HEK293T (cell line): ENCODE measurements around the gene ERVFRD-1.

Experiments used
- CTCF ChIA-PET: fragments of 350-600 bp; formaldehyde crosslinking; extraction: SDS; loops from one replicate; lab custom pipeline; 2021; ENCODE audit warnings: antibody characterized with exemption, inconsistent platforms; lab: Yijun Ruan, JAX
- POLR2A ChIA-PET: fragments of 350-600 bp; formaldehyde crosslinking; extraction: SDS; loops from one replicate; lab custom pipeline; 2020; ENCODE audit warnings: antibody characterized with exemption, inconsistent platforms; lab: Yijun Ruan, JAX
- DNase-seq: peaks from one replicate; pipeline ENCODE4 v3.0.0; 2012; ENCODE audit warnings: mixed read lengths; ENCODE audit errors: extremely low spot score
- ARNT ChIP-seq: fragments of 450-650 bp; IDR thresholded peaks from 2 replicates; pipeline ENCODE4 v1.6.1; 2017; ENCODE audit warnings: mild to moderate bottlenecking
- BHLHE40 ChIP-seq: fragments of 450-650 bp; IDR thresholded peaks from 2 replicates; pipeline ENCODE4 v1.6.1; 2016; ENCODE audit warnings: mild to moderate bottlenecking, moderate library complexity, borderline replicate concordance
- CTBP1 ChIP-seq: fragments of 450-650 bp; IDR thresholded peaks from 2 replicates; pipeline ENCODE4 v1.6.1; 2016; ENCODE audit warnings: borderline replicate concordance
- ELF4 ChIP-seq: fragments of 450-650 bp; IDR thresholded peaks from 2 replicates; pipeline ENCODE4 v1.6.1; 2017; ENCODE audit warnings: antibody characterized with exemption
- FOXA1 ChIP-seq: fragments of 450-650 bp; IDR thresholded peaks from 2 replicates; pipeline ENCODE4 v1.6.1; 2016; ENCODE audit warnings: mild to moderate bottlenecking
- FOXK2 ChIP-seq: fragments of 450-650 bp; IDR thresholded peaks from 2 replicates; pipeline ENCODE4 v1.6.1; 2016; ENCODE audit warnings: mild to moderate bottlenecking
- FOXM1 ChIP-seq: fragments of 450-650 bp; IDR thresholded peaks from 2 replicates; pipeline ENCODE4 v1.6.1; 2017; ENCODE audit warnings: mild to moderate bottlenecking, borderline replicate concordance
- HDGF ChIP-seq: fragments of 450-650 bp; IDR thresholded peaks from 2 replicates; pipeline ENCODE4 v1.6.1; 2017; ENCODE audit warnings: antibody characterized with exemption, borderline replicate concordance
- L3MBTL2 ChIP-seq: fragments of 450-650 bp; conservative IDR thresholded peaks from 2 replicates; pipeline ENCODE4 v1.6.1; 2016; ENCODE audit warnings: mild to moderate bottlenecking
- LEF1 ChIP-seq: fragments of 450-650 bp; IDR thresholded peaks from 2 replicates; pipeline ENCODE4 v1.6.1; 2017; ENCODE audit warnings: mild to moderate bottlenecking, borderline replicate concordance
- NFRKB ChIP-seq: fragments of 450-650 bp; IDR thresholded peaks from 2 replicates; pipeline ENCODE4 v1.6.1; 2016; ENCODE audit warnings: mild to moderate bottlenecking, moderate library complexity
- PKNOX1 ChIP-seq: fragments of 450-650 bp; IDR thresholded peaks from 2 replicates; pipeline ENCODE4 v1.6.1; 2016
- SP1 ChIP-seq: fragments of 450-650 bp; IDR thresholded peaks from 2 replicates; pipeline ENCODE4 v1.6.1; 2017
- SUZ12 ChIP-seq: fragments of 450-650 bp; IDR thresholded peaks from 2 replicates; pipeline ENCODE4 v1.6.1; 2016; ENCODE audit warnings: mild to moderate bottlenecking
- TARDBP ChIP-seq: fragments of 450-650 bp; IDR thresholded peaks from 2 replicates; pipeline ENCODE4 v1.6.1; 2016
- ZNF384 ChIP-seq: fragments of 450-650 bp; IDR thresholded peaks from 2 replicates; pipeline ENCODE4 v1.6.1; 2016

Gene ERVFRD-1

GRCh38 chr6:11062083-11062482 lies 49.4 kb downstream of the ERVFRD-1 start:
- CTCF ChIA-PET, result no interaction called here
- POLR2A ChIA-PET, result no interaction called here
- no peak for DNase-seq
- TF ChIP-seq LEF1 (no peak), SUZ12 (no peak), BHLHE40 (no peak), HDGF (no peak), PKNOX1 (no peak), ZNF384 (no peak), NFRKB (no peak), FOXK2 (no peak), CTBP1 (no peak), TARDBP (no peak), SP1 (no peak), ARNT (no peak), FOXM1 (no peak), FOXA1 (no peak), ELF4 (no peak), L3MBTL2 (no peak)

GRCh38 chr6:11058406-11058805 lies 53.1 kb downstream of the ERVFRD-1 start:
- no peak for TF ChIP-seq HDGF
- no peak for TF ChIP-seq SP1
- TF ChIP-seq PKNOX1, result no peak
- no peak for TF ChIP-seq ELF4
- TF ChIP-seq SUZ12, result no peak
- TF ChIP-seq FOXK2, result no peak
- TF ChIP-seq L3MBTL2, result no peak
- TF ChIP-seq FOXM1, result no peak
- no peak for TF ChIP-seq LEF1
- no peak for TF ChIP-seq BHLHE40
- TF ChIP-seq ZNF384, result no peak
- no peak for TF ChIP-seq TARDBP
- no peak for TF ChIP-seq ARNT
- TF ChIP-seq NFRKB, result no peak
- DNase-seq, result no peak
- ChIA-PET POLR2A (no interaction called here), CTCF (no interaction called here)

- ChIA-PET POLR2A (interaction anchor here (0.8 to 1.3 kb wide), 2 partner anchors 12 to 37 kb away, joined by 3 read pairs; partner anchors contain the start of gene SMIM13), CTCF (interaction anchor here (0.9 to 1.6 kb wide), 2 partner anchors 10 to 12 kb away, joined by 3 read pairs; no protein-coding TSS in a partner anchor)
- no peak for TF ChIP-seq SP1
- no peak for TF ChIP-seq HDGF
- TF ChIP-seq CTBP1, result no peak
- no peak for TF ChIP-seq BHLHE40
- TF ChIP-seq ZNF384, result no peak
- TF ChIP-seq TARDBP, result no peak
- no peak for TF ChIP-seq L3MBTL2
- TF ChIP-seq ARNT, result no peak
- no peak for TF ChIP-seq FOXM1
- no peak for TF ChIP-seq SUZ12
- TF ChIP-seq PKNOX1, result no peak
- TF ChIP-seq LEF1, result no peak
- TF ChIP-seq FOXA1, result no peak
- TF ChIP-seq ELF4, result no peak
- no peak for TF ChIP-seq NFRKB
- no peak for TF ChIP-seq FOXK2
- no peak for DNase-seq
Measured at GRCh38 chr6:11056871-11057270, 54.7 kb downstream of the ERVFRD-1 start.

GRCh38 chr6:11055127-11055627 lies 56.3 kb downstream of the ERVFRD-1 start:
- ChIA-PET CTCF (no interaction called here), POLR2A (no interaction called here)
- TF ChIP-seq FOXA1, result no peak
- 0 out of 2 replicates have a peak, but pooled peaks have one; percentile 36 for TF ChIP-seq PKNOX1
- DNase-seq, result no peak

- ChIA-PET CTCF (no interaction called here), POLR2A (no interaction called here)
- TF ChIP-seq BHLHE40 (no peak), FOXA1 (no peak)
- no peak for DNase-seq
Measured at GRCh38 chr6:11054722-11055121, 56.8 kb downstream of the ERVFRD-1 start.

GRCh38 chr6:11053307-11053706 lies 58.2 kb downstream of the ERVFRD-1 start:
- CTCF ChIA-PET, result interaction anchor here (0.7 kb wide), 1 partner anchor 14 kb away, joined by 3 read pairs; no protein-coding TSS in a partner anchor
- POLR2A ChIA-PET, result interaction anchor here (0.6 kb wide), 1 partner anchor 42 kb away, joined by 3 read pairs; no protein-coding TSS in a partner anchor
- TF ChIP-seq LEF1 (no peak), L3MBTL2 (no peak)
- DNase-seq, result no peak
